GM13977 (cell line): ENCODE data around the gene PARP11.

ENCODE experiments used
- DNase-seq: peaks from one replicate; pipeline ENCODE4 v3.0.0; 2012; ENCODE audit warnings: low spot score
- CTCF ChIP-seq: IDR thresholded peaks from 2 replicates; pipeline ENCODE4 v1.5.1; 2012; ENCODE audit warnings: mild to moderate bottlenecking, control low read depth; ENCODE audit not compliant: insufficient read depth; ENCODE audit errors: extremely low read depth, missing control alignments
- in situ Hi-C: fragments of 300-500 bp; cut with MboI; formaldehyde crosslinking; loops from one replicate; pipeline ENCODE4 v1.12.0; 2022; ENCODE audit warnings: low sequenced_read_pairs, low pct_unique_long_range_greater_than_20kb, mixed read lengths, inconsistent platforms; ENCODE audit not compliant: unreplicated experiment

Gene PARP11

GRCh38 chr12:3832738-3833137 lies 40.5 kb downstream of the PARP11 start:
- TF ChIP-seq CTCF, result no peak
- DNase-seq, result no peak
- in situ Hi-C loops, result no loop called here

GRCh38 chr12:3828888-3829287 lies 44.3 kb downstream of the PARP11 start:
- in situ Hi-C loops, result no loop called here
- TF ChIP-seq CTCF, result no peak
- DNase-seq, result no peak

GRCh38 chr12:3827301-3828000 lies 45.7 kb downstream of the PARP11 start:
- in situ Hi-C loops, result no loop called here
- TF ChIP-seq CTCF, result no peak
- peak; percentile 64 for DNase-seq

- in situ Hi-C loops, result no loop called here
These were observed 51.8 kb downstream of the PARP11 start for GRCh38 chr12:3821441-3821840.

GRCh38 chr12:3820122-3820521 lies 53.1 kb downstream of the PARP11 start:
- in situ Hi-C loops, result no loop called here
- DNase-seq, result no peak
- TF ChIP-seq CTCF, result no peak

More at GRCh38 chr12:3821441-3821840, 51.8 kb downstream of the PARP11 start:
- DNase-seq, result no peak
- no peak for TF ChIP-seq CTCF

GRCh38 chr12:3816266-3816665 lies 56.9 kb downstream of the PARP11 start:
- DNase-seq, result no peak
- in situ Hi-C loops, result no loop called here
- TF ChIP-seq CTCF, result no peak
